Measurements from ENCODE around the gene ISYNA1. TPM values are rescaled to one million over a fixed set of nuclear protein-coding genes. Genes with fewer than 3 reads are reported as not detected.

Gene ISYNA1
- total and polyA plus RNA-seq, 2 of the 13 experiments (the other 11 are each of a cell fraction or from before 2014, with no cell fraction given) = 29.6 to 48.5 TPM

GRCh38 chr19:18385675-18386542, 52.0 kb downstream of the ISYNA1 start, which contains the start of gene GDF15 (continued):
- TF ChIP-seq FOXK1 (CRISPR knock-in tag; IDR thresholded peaks at IDR 0.05; ENCODE audit: borderline replicate concordance, low read depth) = peak; percentile 65; the same call in 1 of the 2 replicates
- TF ChIP-seq HHEX (CRISPR knock-in tag; IDR thresholded peaks at IDR 0.05) = peak; percentile 34; the same call in 1 of the 2 replicates
- TF ChIP-seq BRCA1 (CRISPR knock-in tag; IDR thresholded peaks at IDR 0.05) = peak; percentile 93
- peak; percentile 80 for TF ChIP-seq SIX4 (CRISPR knock-in tag; IDR thresholded peaks at IDR 0.05)
- TF ChIP-seq TP53 (CRISPR knock-in tag; conservative IDR thresholded peaks at IDR 0.05) = peak; percentile 98
- TF ChIP-seq HOXD1 (CRISPR knock-in tag; IDR thresholded peaks at IDR 0.05) = peak; percentile 96
- TF ChIP-seq ZBTB21 (CRISPR knock-in tag; IDR thresholded peaks at IDR 0.05) = peak; percentile 39; the same call in 1 of the 2 replicates
- peak; percentile 85 for TF ChIP-seq ZNF292 (CRISPR knock-in tag; IDR thresholded peaks at IDR 0.05; ENCODE audit: borderline replicate concordance, low read depth)
- peak; percentile 93 for TF ChIP-seq UBTF (CRISPR knock-in tag; IDR thresholded peaks at IDR 0.05)
- peak; percentile 91; the same call in 1 of the 2 replicates for TF ChIP-seq ZNF773 (CRISPR knock-in tag; IDR thresholded peaks at IDR 0.05; ENCODE audit: borderline replicate concordance)
- TF ChIP-seq KLF9 (CRISPR knock-in tag; IDR thresholded peaks at IDR 0.05; ENCODE audit: low read depth) = peak; percentile 35; the same call in 1 of the 2 replicates
- TF ChIP-seq KDM5A (IDR thresholded peaks at IDR 0.05; ENCODE audit: borderline replicate concordance, low read length) = peak; percentile 66; the same call in 1 of the 2 replicates
- TF ChIP-seq KLF16 (CRISPR knock-in tag; IDR thresholded peaks at IDR 0.05) = peak in 1 of 2 experiments; percentile 95; a peak in 2 of 4 replicates
- peak; percentile 91 for TF ChIP-seq ZNF264 (CRISPR knock-in tag; IDR thresholded peaks at IDR 0.05)
- peak; percentile 67 for TF ChIP-seq ZNF740 (CRISPR knock-in tag; IDR thresholded peaks at IDR 0.05)
- TF ChIP-seq ZFP91 (CRISPR knock-in tag; IDR thresholded peaks at IDR 0.05; ENCODE audit: borderline replicate concordance) = peak; percentile 93
- TF ChIP-seq ZNF10 (CRISPR knock-in tag; IDR thresholded peaks at IDR 0.05; ENCODE audit: borderline replicate concordance, low read depth) = no peak
- peak; percentile 72 for TF ChIP-seq BHLHE40 (IDR thresholded peaks at IDR 0.05; ENCODE audit: low read length)
- TF ChIP-seq ZNF460 (CRISPR knock-in tag; IDR thresholded peaks at IDR 0.05; ENCODE audit: borderline replicate concordance) = peak; percentile 33; the same call in 1 of the 2 replicates
- peak; percentile 91 for TF ChIP-seq ZNF589 (CRISPR knock-in tag; conservative IDR thresholded peaks at IDR 0.05)
- TF ChIP-seq ZC3H13 (CRISPR knock-in tag; IDR thresholded peaks at IDR 0.05) = peak; percentile 97
- no peak for TF ChIP-seq ZFP36 (IDR thresholded peaks at IDR 0.05; ENCODE audit: borderline replicate concordance, low read depth, low read length, partially characterized antibody)
- TF ChIP-seq ZNF354B (CRISPR knock-in tag; IDR thresholded peaks at IDR 0.05) = 0 out of 2 replicates have a peak, but pooled peaks have one; percentile 71
- TF ChIP-seq MTA3 (CRISPR knock-in tag; IDR thresholded peaks at IDR 0.05) = no peak
- TF ChIP-seq ZFP36L1 (CRISPR knock-in tag; IDR thresholded peaks at IDR 0.05) = peak; percentile 94
- peak; percentile 96 for TF ChIP-seq ZNF766 (CRISPR knock-in tag; IDR thresholded peaks at IDR 0.05; ENCODE audit: borderline replicate concordance)
- peak; percentile 91 for TF ChIP-seq KLF6 (CRISPR knock-in tag; IDR thresholded peaks at IDR 0.05)
